GM23248 (cell line): Measurements from ENCODE around the gene ENOX1.

Experiments
- EZH2 ChIP-seq: fragments of 200-600 bp; sonication (generic); IDR thresholded peaks from 2 replicates; pipeline ENCODE4 v1.6.1; 2018; ENCODE audit warnings: antibody characterized with exemption, mild to moderate bottlenecking; ENCODE audit not compliant: insufficient read depth, poor library complexity, severe bottlenecking
- EZH2phosphoT487 ChIP-seq: fragments of 200-600 bp; sonication (generic); IDR thresholded peaks from 2 replicates; pipeline ENCODE4 v1.6.1; 2018; ENCODE audit warnings: antibody characterized with exemption, moderate library complexity, mild to moderate bottlenecking, low read depth; ENCODE audit not compliant: insufficient read depth

DNA sequence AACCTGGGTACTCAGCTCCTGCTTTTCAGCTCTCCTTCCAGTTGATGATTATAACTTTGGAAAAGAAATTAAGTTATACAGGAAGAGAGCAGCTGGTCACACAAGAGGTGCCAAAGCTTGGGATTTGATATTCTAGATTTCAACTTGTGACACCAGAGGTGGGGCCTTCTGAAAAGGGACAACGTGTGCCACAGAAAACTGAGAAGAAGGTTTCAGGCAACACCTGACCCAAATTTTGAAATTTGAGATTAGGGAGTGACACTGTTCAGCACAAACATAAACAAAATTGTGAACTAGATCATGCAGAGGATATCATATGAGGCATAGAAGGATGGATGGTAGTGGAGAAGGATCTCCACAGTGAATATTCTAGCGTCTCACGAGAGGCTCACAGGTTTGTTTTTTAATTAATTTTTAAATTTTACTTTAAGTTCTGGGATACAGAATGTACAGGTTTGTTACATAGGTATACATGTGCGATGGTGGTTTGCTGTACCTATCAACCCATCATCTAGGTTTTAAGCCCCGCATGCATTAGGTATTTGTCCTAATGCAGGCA lies 379.7 kb downstream of the ENOX1 start:
- no peak for TF ChIP-seq EZH2phosphoT487
- no peak for TF ChIP-seq EZH2
